ENCODE measurements around the gene IFRD2. TPM values are rescaled to one million over a fixed set of nuclear protein-coding genes. Genes with fewer than 3 reads are reported as not detected.
A peak's percentile ranks its signal among the peaks of the same experiment; 100 is the strongest.
"Not testable (repeated sequence)": the region's sequence is repeated elsewhere in the genome, so short reads cannot be mapped to it uniquely, and the experiment has no call there.

Gene IFRD2
- total RNA-seq, 1 donor from 2014 or later, result 77.7 TPM

DNA sequence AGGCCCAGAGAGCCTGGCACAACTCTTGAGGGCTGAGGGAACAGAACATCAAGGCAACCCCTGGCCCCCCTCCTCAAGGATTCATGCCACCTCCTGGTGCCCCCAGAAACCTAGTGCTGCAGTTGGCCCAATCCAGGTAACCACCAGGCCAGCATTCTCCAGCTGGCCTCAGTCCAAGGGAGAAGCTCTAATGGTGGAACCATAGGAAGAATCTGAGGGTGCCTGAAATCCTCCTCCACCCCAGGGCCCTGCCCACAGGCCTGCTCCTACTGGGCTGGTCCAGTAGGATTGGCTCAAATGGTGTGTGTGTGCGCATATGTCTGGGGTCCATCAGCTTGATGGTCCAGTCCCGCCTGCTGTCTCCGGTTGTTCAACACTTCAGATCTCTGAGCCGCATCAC, 22.6 kb upstream of the IFRD2 start:
- no peak for DNase-seq (ENCODE audit: low read depth)
- TF ChIP-seq, protein P1, sequence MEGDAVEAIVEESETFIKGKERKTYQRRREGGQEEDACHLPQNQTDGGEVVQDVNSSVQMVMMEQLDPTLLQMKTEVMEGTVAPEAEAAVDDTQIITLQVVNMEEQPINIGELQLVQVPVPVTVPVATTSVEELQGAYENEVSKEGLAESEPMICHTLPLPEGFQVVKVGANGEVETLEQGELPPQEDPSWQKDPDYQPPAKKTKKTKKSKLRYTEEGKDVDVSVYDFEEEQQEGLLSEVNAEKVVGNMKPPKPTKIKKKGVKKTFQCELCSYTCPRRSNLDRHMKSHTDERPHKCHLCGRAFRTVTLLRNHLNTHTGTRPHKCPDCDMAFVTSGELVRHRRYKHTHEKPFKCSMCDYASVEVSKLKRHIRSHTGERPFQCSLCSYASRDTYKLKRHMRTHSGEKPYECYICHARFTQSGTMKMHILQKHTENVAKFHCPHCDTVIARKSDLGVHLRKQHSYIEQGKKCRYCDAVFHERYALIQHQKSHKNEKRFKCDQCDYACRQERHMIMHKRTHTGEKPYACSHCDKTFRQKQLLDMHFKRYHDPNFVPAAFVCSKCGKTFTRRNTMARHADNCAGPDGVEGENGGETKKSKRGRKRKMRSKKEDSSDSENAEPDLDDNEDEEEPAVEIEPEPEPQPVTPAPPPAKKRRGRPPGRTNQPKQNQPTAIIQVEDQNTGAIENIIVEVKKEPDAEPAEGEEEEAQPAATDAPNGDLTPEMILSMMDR (IDR thresholded peaks at IDR 0.05; ENCODE audit: insufficient read depth, low read length, poor library complexity, severe bottlenecking), result no peak
- no peak overlapping the region for H3K4me3 ChIP-seq (ENCODE audit: low read depth, low read length)
- H3K36me3 ChIP-seq (ENCODE audit: control insufficient read depth, insufficient read depth, low read length), result peaks cover 3% of the 10 kb centered on the region
- no peaks in the 10 kb centered on the region for H3K27me3 ChIP-seq (ENCODE audit: control insufficient read depth, insufficient read depth, low read length)

DNA sequence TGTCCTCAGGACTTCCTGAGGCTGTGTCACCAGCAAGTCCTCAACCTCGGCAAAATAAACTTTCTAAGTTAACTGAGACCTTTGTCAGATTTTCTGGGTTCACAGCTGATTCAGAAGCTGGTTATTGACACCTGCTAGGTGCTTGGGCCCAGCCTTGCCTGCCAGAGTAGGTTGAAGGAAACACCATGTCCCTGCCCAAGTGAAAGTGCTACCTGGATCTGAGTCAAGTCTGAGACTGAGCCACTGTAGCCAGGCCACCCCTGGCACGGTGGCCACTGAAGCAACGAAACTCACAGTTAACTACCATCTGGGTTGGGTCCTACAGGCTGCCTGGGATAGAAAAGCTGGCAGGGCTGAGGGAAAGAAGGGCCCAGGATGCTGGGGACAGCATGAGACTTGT, 22.1 kb upstream of the IFRD2 start:
- DNase-seq (ENCODE audit: low read depth), result no peak
- Histone ChIP-seq H3K36me3 (ENCODE audit: control insufficient read depth, insufficient read depth, low read length) (peaks cover 3% of the 10 kb centered on the region), H3K27me3 (ENCODE audit: control insufficient read depth, insufficient read depth, low read length) (no peaks in the 10 kb centered on the region), H3K4me3 (ENCODE audit: low read depth, low read length) (no peak overlapping the region)
- TF ChIP-seq, protein P1 (IDR thresholded peaks at IDR 0.05; ENCODE audit: insufficient read depth, low read length, poor library complexity, severe bottlenecking), result no peak

DNA sequence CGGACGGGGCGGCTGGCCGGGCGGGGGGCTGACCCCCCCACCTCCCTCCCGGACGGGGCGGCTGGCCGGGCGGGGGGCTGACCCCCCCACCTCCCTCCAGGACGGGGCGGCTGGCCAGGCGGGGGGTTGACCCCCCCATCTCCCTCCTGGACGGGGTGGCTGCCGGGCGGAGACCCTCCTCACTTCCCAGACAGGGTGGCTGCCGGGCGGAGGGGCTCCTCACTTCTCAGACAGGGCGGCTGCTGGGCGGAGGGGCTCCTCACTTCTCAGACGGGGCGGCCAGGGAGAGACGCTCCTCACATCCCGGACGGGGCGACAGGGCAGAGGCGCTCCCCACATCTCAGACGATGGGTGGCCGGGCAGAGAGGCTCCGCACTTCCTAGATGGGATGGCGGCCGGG, 19.8 kb upstream of the IFRD2 start:
- not testable (repeated sequence) for H3K27me3 ChIP-seq (ENCODE audit: control insufficient read depth, insufficient read depth, low read length); H3K36me3 ChIP-seq (ENCODE audit: control insufficient read depth, insufficient read depth, low read length); H3K4me3 ChIP-seq (ENCODE audit: low read depth, low read length); DNase-seq (ENCODE audit: low read depth)

DNA sequence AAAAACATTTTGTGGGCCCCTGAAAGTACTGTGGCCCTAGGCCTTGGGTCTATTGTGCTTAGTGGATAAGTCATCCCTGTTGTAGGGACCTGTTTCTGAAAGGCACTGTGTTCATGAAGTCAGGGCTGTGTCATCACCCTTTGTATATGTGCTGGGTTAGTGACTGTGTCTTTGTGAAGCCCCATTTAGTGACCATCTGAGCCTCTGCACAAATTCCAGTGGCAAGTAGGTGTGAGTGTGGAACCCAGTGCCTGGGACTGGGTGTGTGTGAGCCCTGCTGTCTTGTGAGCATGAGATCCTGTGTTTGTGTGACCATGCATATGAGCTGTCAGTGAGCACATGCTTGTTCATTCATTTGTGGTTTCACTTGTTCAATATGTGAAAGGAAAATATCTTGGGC, 12.4 kb upstream of the IFRD2 start:
- no peak for DNase-seq (ENCODE audit: low read depth)
- Histone ChIP-seq H3K36me3 (ENCODE audit: control insufficient read depth, insufficient read depth, low read length) (no peaks in the 10 kb centered on the region), H3K4me3 (ENCODE audit: low read depth, low read length) (no peak overlapping the region), H3K27me3 (ENCODE audit: control insufficient read depth, insufficient read depth, low read length) (no peaks in the 10 kb centered on the region)
- TF ChIP-seq, protein P1 (IDR thresholded peaks at IDR 0.05; ENCODE audit: insufficient read depth, low read length, poor library complexity, severe bottlenecking), result no peak

DNA sequence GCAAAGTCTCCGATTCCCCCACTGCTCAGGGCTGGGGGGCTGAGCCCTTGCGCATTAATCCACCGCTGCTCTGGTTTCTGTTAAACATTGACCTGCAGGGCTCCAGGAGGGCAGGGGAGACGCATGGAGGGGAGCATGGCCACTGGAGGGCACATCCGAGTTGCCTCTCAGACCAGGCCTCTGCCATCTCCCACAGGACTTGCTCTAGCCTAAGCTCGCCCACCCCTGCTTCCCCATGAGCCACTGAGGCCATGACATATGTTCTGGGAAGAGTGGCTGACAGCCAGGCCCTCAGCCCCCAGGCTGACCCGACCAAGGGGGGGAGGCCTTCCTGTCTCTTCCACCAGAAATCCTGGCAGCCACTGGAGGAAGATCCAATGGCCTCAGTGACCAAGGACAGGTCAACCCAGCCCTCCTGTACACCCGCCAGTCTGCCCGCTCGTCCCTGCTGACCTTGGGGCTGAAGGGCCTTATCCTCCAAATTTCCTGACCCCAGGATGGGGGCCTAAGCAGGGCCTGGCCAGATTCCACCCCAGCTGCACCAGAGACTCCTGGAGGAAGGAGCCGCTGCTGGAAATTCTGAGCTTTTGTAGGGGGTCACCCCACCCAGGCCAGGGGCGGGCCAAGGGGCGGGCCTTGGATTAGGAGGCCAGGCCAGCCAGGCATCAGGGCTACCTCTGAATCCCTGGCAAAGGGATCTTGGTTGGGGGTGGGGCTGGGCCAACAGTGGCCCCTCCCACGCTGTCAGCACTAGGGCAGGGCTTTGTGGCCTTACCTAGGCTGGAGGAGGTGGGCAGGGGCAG, 11.0 kb upstream of the IFRD2 start, which contains the start of gene HYAL1:
Gene HYAL1 (minus strand): TSS at position 562 of the 803 bp plus-strand sequence. CDS start 618 bp downstream, outside the sequence.
- no peaks in the 10 kb centered on the region for H3K36me3 ChIP-seq (ENCODE audit: control insufficient read depth, insufficient read depth, low read length)
- H3K4me3 ChIP-seq (ENCODE audit: low read depth, low read length), result no peak within 1 kb of the TSS
- H3K27me3 ChIP-seq (ENCODE audit: control insufficient read depth, insufficient read depth, low read length), result no peaks in the 10 kb centered on the region
- TF ChIP-seq, protein P1 (IDR thresholded peaks at IDR 0.05; ENCODE audit: insufficient read depth, low read length, poor library complexity, severe bottlenecking), result peak; percentile 54
- no peak for DNase-seq (ENCODE audit: low read depth)

DNA sequence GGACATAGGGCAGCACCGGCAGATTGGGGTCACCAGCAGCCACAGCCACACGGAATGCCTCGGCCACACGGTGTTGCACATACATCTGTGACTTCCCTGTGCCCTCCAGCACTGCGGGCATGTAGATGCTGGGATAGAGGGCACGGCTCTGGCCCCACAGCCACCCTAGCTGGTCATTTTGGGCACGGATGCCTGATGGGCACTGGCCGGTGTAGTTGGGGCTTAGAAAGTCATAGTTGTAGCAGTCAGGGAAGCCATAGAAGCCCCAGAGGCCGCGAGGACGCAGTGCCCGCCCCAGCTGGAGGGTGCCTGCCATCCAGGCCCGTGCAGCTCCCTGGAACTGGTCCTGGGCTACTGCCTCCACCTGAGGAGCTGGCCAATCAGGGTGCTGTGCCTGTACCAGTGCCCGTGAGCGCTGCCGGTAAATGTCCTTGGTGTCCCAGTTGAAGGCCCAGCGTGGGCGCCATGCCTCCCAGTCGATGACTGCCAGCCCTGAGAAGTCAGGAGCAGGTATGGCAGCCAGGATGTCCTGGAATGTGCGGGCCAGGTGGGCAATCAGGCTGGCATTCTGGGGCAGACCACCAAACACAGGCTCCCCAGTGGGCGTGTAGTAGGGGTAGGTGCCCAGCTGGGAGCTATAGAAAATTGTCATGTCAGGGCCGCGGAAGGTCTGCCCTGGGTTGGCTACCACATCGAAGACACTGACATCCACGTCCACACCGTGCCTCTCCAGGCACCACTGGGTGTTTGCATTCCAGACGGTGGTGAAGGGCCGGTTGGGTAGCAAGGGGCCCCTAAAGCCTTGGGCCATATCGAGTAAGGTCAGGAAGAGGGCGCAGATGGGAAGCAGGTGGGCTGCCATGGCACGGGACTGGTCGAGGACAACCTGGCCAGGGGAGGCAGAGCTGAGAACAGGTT, 10.1 kb upstream of the IFRD2 start:
- Histone ChIP-seq H3K27me3 (ENCODE audit: control insufficient read depth, insufficient read depth, low read length) (no peaks in the 10 kb centered on the region), H3K36me3 (ENCODE audit: control insufficient read depth, insufficient read depth, low read length) (no peaks in the 10 kb centered on the region), H3K4me3 (ENCODE audit: low read depth, low read length) (no peak overlapping the region)
- DNase-seq (ENCODE audit: low read depth), result no peak
- TF ChIP-seq, protein P1 (IDR thresholded peaks at IDR 0.05; ENCODE audit: insufficient read depth, low read length, poor library complexity, severe bottlenecking), result no peak

All from kidney epithelial cell (primary cell).